Bronchial epithelial cell (primary cell): ENCODE results near the gene CATSPERB. TPM values are rescaled to one million over a fixed set of nuclear protein-coding genes. Genes with fewer than 3 reads are reported as not detected.
A peak's percentile ranks its signal among the peaks of the same experiment; 100 is the strongest.

Source experiments
- DNase-seq: peaks from one replicate; pipeline ENCODE4 v3.0.0-alpha.2; 2010; ENCODE audit warnings: low read depth
- FAIRE-seq: peaks from 2 replicates; lab custom pipeline; 2011; peaks lifted over from hg19 to GRCh38; lab: Jason Lieb, UNC
- H3K27me3 ChIP-seq: 2 replicates; pipeline ENCODE4 v1.5.1; 2011; ENCODE audit warnings: low read length; ENCODE audit not compliant: control insufficient read depth, insufficient read depth
- H3K36me3 ChIP-seq: 2 replicates; pipeline ENCODE4 v1.5.1; 2011; ENCODE audit warnings: low read length; ENCODE audit not compliant: control insufficient read depth, insufficient read depth
- H3K4me3 ChIP-seq: 2 replicates; pipeline ENCODE4 v1.5.1; 2011; ENCODE audit warnings: mild to moderate bottlenecking, low read depth, low read length, control low read depth
- total RNA-seq: library from RNA; depleted of rRNA; stranded (reverse); fragments of >200 nt; gene quantifications from 2 replicates; pipeline ENCODE4 v1.2.1, GENCODE V29; 2014
- TF ChIP-seq, protein P1 (sequence below): IDR thresholded peaks from 2 replicates; pipeline ENCODE4 v1.5.1; 2011; ENCODE audit warnings: mild to moderate bottlenecking, moderate library complexity, low read length, control low read depth, inconsistent platforms; ENCODE audit not compliant: insufficient read depth, severe bottlenecking

Gene CATSPERB
- total RNA-seq, 1 donor from 2014 or later: 2.1 TPM

DNA sequence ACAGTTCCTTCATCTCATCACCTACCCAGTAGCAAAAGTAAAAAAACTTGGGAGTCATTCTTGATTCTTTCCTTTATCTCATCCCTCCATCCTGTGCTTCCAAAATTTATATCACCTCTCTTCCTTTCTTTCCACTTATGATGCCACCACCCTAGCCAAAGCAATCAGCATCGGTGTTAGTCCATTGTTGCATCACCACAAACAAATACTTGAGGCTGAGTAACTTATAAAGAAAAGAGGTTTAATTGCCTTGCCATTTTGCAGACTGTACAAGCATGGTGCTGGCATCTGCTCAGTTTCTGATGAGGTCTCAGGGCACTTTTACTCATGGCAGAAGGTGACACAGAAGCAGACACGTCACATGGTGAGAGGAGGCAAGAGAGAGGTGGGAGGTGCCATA is 19.8 kb upstream of the CATSPERB start:
- H3K4me3 ChIP-seq: no peak overlapping the region
- H3K36me3 ChIP-seq: no peaks in the 10 kb centered on the region
- peak; percentile 6 for DNase-seq
- FAIRE-seq: peak; percentile 76
- no peaks in the 10 kb centered on the region for H3K27me3 ChIP-seq
- TF ChIP-seq, protein P1, sequence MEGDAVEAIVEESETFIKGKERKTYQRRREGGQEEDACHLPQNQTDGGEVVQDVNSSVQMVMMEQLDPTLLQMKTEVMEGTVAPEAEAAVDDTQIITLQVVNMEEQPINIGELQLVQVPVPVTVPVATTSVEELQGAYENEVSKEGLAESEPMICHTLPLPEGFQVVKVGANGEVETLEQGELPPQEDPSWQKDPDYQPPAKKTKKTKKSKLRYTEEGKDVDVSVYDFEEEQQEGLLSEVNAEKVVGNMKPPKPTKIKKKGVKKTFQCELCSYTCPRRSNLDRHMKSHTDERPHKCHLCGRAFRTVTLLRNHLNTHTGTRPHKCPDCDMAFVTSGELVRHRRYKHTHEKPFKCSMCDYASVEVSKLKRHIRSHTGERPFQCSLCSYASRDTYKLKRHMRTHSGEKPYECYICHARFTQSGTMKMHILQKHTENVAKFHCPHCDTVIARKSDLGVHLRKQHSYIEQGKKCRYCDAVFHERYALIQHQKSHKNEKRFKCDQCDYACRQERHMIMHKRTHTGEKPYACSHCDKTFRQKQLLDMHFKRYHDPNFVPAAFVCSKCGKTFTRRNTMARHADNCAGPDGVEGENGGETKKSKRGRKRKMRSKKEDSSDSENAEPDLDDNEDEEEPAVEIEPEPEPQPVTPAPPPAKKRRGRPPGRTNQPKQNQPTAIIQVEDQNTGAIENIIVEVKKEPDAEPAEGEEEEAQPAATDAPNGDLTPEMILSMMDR: no peak

DNA sequence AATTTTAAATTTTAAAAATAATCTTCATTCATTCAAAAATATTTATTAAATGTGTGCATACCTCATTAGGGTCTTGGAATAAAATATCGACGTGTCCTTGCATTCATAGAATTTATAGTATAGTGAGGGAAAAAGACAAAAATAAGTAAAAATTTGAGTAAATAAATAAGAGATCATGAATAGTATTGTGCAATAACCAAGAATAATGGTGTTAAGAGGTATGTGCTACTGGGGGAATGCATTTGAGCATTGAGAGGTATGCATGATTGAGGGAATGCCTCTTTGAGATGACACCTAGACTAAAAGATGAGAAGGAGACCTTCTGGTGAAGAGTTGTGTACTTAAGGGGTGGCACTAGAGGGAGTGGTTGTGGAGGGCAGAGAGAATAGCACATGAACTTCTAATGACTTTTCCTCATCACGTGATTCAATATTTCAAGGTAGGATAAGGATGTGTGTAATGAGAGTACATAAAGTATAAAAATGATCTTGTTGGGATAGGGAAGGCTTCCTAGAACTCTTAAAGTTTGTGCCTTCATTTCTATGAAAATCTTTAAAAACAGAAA is 18.8 kb upstream of the CATSPERB start:
- TF ChIP-seq, protein P1: no peak
- Histone ChIP-seq H3K36me3 (no peaks in the 10 kb centered on the region), H3K4me3 (no peak overlapping the region), H3K27me3 (no peaks in the 10 kb centered on the region)
- FAIRE-seq (no peak), DNase-seq (no peak)

DNA sequence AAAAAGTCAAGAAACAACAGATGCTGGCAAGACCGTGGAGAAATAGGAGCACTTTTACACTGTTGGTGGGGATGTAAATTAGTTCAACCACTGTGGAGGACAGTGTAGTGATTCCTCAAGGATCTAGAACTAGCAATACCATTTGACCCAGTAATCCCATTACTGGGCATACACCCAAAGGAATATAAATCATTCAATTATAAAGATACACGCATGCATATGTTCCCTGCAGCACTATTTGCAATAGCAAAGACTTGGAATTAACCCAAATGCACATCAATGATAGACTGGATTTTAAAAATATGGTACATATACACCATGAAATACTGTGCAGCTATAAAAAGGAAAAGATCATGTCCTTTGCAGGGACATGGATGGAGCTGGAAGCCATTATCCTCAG is 18.0 kb upstream of the CATSPERB start:
- no peak for DNase-seq
- no peak for FAIRE-seq

DNA sequence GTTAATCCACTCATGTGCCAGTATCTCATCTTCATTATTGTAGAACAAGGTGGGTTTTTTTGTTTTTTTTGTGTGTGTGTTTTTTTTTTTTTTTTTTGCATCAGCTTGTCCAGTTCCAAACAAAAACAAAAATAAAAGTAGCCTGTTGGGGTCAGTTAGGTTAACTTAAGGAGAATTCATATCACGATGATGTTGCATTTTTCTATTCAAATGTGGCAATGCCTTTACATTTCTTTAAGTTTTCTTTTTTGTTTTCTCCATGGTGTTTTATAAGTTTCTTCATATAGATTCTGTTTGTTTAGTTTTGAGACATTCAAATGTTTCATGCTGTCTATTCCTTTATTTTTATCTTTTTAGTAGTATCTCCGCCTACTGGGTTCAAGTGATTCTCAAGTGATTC is 16.2 kb upstream of the CATSPERB start:
- Histone ChIP-seq H3K27me3 (no peaks in the 10 kb centered on the region), H3K4me3 (no peak overlapping the region), H3K36me3 (no peaks in the 10 kb centered on the region)
- TF ChIP-seq, protein P1: no peak
- no peak for FAIRE-seq
- DNase-seq: no peak

More for the DNA sequence above, 18.0 kb upstream of the CATSPERB start:
- Histone ChIP-seq H3K4me3 (no peak overlapping the region), H3K36me3 (no peaks in the 10 kb centered on the region), H3K27me3 (no peaks in the 10 kb centered on the region)
- TF ChIP-seq, protein P1: no peak

DNA sequence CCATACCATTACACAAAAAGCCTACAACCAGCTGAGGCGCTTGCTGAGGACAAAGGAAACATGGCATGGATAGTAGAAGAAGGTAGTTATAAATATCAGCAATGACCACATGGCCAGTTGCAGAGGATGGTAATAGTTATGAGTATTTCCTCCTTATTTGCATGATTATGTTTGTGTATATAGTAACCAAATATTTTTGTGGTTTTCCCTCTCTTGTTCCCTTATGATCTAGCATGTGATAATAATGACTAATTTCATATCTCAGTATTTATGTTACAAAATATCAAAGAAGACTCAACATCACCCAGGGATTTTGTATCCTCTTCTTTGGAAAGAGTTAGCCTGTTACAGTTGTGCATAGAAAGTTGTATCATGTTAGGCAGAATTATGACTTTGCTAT is 13.5 kb upstream of the CATSPERB start:
- Histone ChIP-seq H3K36me3 (no peaks in the 10 kb centered on the region), H3K27me3 (no peaks in the 10 kb centered on the region), H3K4me3 (no peak overlapping the region)
- TF ChIP-seq, protein P1: no peak
- DNase-seq (peak; percentile 83), FAIRE-seq (no peak)

DNA sequence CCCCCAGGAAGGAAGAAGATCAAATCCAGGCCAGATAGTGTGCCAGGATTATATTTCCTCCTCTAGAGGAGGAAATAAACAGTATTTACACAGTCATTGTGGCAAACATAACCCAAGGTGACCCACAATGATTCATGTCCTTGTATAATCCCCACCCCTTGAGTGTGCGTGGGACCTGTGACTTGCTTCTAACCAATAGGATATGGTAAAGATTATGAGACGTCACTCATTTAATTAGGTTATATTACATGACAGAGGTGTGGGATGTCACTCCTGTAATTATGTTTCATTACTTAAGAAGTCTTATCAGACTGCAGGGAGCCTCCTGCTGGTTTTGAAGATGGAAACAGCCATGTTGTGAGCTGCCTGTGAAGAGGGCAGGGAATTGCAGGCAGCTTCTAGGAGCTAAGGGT is 12.2 kb upstream of the CATSPERB start:
- TF ChIP-seq, protein P1: no peak
- no peak overlapping the region for H3K4me3 ChIP-seq
- H3K36me3 ChIP-seq: no peaks in the 10 kb centered on the region
- peak; percentile 88 for DNase-seq
- no peaks in the 10 kb centered on the region for H3K27me3 ChIP-seq
- FAIRE-seq: no peak
